Right kidney (tissue), 1 donor: ENCODE measurements around the gene PPP1R13B.
"Not testable (repeated sequence)": the region's sequence is repeated elsewhere in the genome, so short reads cannot be mapped to it uniquely, and the experiment has no call there.

ENCODE experiments used
- DNase-seq: peaks from one replicate; pipeline ENCODE4 v3.0.0-alpha.2; 2016

Gene PPP1R13B

DNA sequence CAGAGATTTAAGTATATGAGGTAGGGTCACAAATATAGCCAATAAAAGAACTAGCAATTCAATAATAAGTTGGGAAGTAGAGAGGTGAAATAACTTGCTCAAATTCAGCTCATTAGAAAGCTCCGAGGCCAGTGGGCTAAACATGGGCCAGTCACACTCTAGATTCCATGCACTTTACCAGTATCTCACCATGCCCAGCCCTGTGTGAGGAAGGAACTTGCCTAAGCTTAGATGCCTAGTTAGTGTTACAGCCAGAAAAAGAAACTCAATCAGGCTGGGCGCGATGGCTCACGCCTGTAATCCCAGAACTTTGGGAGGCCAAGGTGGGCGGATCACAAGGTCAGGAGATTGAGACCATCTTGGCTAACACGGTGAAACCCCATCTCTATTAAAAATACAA is 71.1 kb downstream of the PPP1R13B start:
- DNase-seq = not testable (repeated sequence)

DNA sequence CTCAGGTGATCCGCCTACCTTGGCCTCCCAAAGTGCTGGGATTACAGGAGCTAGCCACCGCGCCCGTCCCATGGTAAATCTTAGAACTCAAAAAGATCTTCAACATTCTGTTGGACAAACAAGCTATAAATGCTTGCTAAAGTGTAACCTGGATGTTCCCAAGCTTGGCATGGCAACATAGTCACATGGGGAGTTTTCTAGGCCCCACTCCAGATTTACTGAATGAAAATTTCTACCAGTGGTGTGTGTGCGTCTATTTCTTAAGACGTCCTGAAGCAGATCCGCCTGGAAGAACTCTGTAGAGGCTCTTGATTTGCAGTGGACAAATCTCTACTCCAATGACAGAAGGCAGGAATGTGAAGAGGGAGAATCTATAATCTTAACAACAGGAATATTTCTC is 71.9 kb downstream of the PPP1R13B start:
- no peak for DNase-seq

DNA sequence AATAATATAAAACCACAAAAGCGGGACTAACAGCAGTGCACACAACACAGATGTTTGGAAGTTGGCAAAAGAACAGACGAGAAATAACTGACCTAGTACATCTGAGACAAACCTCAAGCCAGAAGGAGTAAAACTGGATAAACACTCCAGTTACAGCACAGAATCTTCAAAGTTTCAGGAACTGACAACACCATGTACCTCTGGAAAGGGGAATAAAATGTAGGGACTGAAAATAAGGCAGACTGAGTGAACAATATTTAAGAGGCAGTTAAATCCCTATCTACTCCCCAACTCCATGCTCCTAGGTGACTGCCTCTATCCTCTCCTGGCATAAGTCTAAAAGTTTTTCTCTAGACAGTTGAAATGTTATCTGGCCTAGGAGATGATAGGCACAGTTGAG is 73.9 kb downstream of the PPP1R13B start:
- DNase-seq = no peak

DNA sequence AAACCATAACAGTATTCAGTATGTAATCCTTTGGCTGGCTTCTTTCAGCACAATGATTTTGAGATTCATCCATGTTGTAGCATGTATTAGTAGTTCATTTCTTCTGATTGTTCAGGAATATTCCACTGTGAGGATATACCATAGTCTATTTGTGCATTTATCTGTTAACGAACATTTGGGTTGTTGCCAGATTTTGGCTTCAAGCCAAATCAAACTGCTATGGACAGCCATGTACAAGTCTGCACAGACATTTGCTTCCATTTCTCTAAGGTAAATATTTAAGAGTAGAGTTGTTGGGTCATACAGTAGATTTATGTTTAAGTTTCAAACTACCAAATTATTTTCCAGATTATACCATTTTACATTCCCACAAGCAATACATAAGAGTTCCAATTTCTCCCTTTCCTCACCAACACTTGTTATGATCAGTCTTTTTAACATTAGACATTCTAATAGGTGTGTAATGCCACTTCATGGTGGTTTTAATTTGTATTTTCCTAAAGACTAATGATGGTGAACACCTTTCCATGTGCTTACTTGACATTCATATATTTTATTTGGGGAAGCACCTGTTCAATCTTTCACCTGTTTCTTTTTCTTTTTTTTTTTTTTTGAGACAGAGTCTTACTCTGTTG is 75.2 kb downstream of the PPP1R13B start:
- DNase-seq = no peak

DNA sequence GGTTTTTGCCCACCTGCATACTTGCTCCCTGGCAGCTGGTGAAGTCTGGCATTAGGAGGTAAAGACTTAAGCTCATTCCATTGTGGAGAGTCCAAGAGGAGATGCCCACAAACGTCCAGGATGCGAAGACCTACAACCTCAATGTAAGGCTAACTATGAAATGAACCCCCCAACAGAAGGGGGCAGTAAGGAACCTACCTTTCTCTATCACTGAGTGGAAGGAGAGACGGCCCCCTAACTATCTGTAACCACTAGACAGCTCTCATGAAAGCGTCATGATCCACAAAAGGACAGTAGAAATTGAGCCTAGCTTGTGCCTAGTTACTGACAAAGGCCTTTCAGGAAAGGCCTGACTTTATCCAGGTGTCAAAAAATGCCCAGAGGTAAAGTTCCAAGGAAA is 76.5 kb downstream of the PPP1R13B start:
- no peak for DNase-seq

DNA sequence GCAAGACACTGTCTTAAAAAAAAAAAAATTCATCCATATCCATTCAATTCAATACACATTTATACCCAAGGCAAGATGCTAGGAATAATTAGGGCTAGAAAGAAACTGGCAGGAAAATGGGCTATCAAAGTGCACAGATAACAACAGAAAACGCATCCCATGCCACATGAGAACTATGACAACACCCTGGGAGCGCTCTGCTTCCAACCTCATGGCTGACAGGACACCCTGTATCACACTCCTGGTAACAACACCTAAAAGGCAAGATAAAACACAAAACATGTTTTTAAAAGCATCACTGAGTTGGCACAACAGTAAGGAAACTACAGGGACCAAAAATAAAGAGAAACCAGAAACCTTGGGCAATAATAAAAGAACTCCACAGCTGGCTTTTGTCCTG is 76.9 kb downstream of the PPP1R13B start:
- DNase-seq = no peak

DNA sequence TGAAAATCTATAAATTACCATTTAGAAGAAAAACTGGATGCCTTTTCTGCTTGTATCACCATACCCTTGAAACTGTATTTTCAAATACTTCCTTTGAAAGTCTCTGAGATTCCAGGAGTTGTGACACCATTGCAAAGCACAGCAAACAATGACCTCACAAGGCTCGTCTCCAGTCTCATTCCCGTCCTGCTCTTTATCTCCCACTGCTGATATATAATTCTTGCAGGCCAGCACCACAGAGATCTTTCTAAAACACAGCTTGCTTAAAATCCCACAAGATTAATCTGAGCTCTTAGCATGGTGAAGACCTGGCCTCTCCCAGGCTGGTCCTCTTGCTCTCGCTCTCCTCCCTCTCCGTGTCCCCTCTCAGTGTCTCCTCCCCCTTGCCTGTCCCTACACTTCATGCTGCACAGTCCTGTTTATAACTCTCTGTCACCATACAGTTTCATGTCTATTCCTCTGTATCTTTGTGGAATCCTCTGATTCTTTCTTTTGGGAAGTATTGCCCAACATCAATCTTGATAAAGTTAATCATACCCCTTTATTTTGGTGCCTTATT is 80.0 kb downstream of the PPP1R13B start:
- no peak for DNase-seq

DNA sequence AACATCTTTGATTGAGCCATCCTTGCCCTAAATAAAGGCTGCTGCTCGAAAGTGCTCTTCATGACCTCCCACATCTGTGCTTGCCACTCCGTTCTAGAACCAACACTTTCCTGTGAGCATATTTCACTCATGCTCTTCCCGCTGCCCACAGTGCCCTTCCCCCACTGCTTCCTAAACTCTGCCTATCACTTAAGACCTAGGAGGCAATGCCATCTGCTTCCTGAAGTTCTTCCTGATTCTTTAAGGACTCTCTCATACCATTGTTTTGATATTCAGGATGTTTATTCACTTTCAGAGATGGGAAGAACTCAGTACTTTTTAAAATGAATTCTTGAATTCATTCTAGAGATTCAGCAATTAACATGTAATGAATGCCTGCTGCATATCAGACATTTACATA is 81.8 kb downstream of the PPP1R13B start:
- no peak for DNase-seq

DNA sequence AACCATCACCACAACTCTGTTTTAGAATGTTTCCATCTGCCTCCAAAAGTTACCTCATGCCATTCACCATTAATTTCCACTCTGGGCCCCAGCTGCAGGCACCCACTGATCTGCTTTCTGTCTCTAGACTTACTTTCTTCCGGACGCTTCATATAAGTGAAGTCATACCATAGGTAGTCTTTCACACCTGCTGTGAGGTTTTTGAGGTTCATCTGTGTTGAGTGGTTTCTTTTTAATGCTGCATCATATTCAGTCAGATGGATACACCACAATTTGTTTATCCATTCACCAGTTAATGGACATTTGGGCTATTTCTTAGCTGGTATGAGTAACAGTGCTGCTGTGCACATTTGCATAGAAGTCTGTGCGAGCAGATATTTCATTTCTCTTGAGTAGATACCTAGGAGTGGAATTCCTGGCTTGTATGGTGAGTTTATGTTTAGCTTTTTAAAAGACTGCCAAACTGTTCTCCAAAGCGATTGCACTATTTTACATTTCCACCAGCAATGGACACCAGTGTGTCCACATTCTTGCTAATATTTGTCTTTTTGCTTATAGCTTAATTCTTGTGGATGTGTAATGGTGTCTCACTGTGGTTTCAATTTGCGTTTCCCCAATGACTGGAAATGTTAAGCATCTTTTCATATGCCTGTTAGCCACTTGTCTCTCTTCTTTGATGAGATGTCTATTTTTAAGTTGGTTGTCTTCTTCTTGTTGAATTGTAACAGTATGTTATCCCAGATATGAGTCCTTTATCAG is 83.5 kb downstream of the PPP1R13B start:
- no peak for DNase-seq

DNA sequence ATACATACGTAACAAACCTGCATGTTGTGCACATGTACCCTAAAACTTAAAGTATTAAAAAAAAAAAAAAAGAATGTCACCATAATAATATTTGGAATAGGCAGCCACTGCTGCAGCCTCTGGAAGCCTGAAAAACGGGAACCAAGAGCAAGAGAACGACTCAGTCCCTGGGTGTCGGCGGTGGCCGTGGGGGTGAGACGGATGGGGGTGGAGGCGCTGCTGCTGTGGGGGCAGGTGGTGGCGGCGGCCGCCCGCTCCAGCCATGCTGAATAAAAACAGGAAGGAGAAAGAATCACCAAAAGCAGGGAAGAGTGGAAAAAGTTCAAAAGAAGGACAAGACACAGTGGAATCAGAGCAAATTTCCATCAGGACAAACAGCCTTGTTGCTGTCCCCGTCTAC is 84.8 kb downstream of the PPP1R13B start:
- no peak for DNase-seq

DNA sequence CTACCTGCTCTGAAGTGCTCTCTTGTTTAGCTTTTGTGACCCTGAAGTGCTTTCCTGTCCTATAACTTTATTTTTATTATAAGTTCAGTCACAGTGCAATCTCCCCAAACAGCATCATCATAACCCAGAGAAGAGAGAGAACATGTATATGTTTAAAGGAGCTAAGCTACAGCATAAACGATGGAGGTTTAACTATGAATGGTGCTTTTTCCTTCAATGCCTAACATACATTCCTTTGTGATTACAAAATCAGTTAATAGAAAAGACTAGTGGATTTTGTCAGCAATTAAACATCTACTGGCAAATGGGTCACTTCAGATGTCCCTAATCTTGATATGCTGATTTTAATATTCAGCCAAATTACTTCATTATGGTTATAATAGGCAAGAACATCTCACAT is 85.3 kb downstream of the PPP1R13B start:
- no peak for DNase-seq

DNA sequence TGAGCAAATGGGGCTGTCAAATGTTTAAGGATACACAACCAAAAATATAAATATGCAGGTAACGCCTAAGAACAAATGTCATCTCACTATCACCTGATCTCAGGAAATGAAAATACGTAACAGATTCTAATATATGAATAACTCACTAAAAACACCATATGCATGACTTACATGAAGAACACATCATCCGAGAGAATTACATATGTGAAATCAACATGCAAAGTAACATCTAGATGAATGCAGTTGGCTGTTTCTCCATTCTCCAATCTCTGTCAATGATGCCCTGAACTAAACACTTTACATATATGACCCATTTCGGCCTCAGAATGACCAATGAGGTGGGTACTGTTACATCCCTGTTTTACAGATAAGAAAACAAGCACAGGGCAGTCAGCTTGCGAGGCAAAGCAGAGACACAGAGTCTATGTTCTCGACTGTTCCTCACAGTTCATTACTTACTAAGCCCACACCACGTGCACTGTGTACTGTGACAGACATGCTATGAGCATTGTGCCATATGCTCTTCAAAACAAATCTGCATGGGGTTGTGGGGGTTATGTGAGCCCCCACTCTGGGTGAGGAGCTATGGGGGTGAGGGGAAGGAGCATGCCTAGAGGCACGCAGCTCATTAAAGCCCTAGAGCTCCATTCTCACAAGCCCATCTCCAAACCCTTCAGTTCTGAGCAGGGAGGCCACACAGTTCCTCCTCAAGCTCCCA is 89.2 kb downstream of the PPP1R13B start:
- no peak for DNase-seq

DNA sequence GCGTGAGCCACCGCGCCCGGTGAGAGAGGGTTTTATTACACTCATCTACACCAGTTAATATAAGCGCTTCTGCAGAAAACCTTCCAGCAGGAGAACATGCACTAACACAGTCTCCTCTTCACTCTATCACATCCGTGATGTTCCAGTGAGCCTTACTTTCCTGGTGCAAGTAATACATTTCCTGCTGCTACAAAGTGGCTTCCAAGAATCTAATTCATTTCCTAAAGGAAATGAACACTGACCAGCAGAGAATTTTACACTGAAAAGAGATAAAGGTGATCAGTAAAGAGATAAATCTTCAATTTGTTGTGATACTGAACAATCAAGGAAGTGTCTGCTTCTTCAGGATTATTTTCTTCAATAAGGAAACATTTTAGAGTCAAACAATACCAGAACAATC is 92.3 kb downstream of the PPP1R13B start:
- no peak for DNase-seq

DNA sequence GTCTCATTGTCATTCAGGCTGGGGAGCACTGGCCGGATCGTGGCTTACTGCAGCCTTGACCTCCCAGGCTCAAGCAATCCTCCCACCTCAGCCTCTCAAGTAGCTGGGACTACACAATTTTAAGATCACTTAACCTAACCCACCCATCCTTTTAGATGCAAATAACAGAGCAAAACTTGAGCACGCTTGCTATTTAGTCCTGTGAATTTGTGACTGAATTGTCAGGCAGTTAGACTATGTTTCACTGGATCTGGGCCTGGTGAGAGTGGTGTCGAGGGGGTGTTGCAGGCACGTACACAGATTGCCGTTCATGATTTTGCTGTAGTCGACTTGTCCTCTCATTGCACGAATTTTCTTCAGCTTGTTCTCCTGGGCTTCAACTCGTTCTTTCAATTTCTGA is 93.6 kb downstream of the PPP1R13B start:
- no peak for DNase-seq

DNA sequence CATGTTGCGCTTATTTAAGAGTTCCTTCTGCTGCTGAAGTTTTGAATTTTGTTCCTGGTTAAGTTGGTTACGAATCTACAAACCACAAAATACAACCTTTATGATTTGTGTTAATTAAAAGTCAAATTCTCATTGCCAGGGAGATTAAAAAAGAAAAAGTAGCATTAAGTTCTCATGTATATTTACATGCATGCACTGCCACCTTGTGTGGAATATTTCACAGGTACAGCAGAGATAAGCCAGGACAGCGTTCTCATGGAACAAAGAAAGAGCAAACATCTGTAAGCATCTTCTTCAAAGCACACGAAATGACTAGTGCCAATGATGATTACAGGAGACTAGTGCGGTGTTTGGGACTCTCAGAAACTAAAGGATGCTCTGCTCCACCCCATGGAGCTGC is 97.5 kb downstream of the PPP1R13B start:
- no peak for DNase-seq

DNA sequence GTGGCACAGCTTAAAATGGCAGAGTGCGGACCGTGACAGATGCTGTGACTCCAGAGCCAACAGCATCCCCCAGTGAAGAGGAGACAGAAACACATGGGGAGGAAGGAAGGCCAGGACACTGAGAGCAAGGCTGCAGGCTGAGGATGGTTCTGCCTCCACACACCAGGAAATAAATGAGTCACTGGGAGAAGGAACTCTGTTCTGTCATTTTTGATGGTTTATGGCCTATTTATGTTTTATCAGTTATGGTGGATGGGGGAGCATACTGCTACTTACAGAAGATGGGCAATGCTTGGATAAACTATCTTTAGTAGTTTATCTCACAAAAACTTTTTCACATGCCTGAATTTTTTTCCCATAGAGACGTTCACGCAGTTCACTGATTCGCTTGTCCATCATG is 97.9 kb downstream of the PPP1R13B start:
- DNase-seq = no peak

DNA sequence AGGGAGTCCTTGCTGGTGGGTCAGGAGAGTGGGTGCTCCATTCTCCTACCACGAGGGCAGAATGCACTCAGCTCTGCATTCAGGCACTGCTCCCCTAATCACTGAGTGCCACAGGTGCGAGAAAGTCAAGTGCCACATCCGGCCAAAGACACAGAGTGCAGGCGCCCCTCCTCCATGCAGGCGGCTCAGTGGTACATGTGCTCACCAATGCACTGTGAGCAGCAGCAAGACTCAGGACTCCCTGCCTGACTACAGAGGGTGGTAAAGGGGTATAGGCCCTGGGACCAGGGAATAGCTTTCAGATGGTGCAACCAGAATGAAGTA is 98.9 kb downstream of the PPP1R13B start:
- no peak for DNase-seq

DNA sequence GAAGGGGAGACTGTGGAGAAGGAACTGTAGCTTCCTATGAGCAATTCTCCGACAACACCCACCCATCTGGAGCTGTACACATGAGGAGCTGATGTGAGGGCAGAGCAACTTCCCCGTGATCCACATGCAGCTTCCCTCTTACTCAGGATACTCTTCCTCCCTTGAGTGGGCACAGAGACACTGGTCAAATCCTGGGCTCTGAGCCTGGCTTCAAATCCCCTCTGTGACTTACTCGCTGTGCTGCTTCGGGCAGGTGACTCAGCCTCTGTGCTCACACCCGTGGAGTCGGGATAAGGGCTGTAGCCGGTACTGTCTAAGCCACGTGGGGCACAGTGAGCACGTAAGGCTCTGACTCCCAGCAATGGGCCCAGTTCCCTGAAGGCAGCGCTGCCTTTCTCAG is 100.7 kb downstream of the PPP1R13B start:
- no peak for DNase-seq

DNA sequence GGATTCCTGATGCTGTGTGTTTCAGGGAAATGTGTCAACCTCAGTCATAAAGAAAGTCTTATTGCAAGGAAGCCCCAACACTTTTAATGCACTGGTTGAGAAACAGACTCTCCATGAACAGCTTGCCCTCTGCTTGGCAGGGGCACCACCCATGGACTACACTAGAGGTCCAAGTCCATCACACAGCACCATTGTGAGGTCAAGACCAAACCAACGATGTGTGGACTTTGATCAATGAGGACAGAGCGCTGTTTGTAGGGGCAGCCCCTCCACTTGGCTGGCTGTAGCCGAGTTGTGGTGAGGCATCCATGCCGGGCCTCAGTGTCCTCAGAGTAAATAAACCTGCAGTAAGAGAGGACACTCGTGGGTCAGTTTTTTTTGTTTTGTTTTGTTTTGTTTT is 102.0 kb downstream of the PPP1R13B start:
- DNase-seq = no peak

DNA sequence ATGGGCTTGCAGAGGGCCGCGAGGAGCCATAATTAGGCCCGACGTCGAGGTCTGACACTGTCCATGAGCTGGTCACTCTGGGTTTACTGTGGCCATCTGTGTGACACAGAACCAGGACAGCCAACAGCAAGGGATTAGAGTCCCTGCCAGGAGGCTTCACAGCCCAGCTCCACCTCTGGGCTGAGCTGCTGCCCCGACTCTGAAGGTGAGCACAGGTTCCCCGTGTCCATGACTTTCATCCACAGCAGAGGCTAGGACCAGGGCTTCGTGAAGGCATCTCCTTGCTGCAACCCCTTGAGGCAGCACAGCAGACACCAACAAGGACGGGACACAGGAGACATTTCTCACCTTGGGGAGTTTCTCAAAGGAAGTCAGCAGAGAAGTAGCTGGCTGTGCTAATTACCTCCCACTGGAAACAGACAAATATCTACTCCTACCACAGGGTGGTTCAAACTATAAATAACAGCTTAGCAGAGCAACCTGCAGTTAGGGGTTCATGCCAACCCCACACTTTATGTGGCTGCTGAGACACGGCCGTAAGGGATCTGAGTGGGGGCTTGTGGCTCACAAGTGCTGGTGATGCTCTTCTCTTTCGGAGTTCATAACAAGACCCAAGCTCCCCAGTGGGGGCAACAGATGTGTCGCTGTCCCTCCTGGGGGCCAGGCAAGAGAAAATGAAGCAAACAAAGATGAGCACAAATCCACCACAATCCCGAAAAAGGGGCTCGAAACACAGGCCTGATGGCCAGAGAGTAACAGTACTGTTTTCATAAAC is 102.6 kb downstream of the PPP1R13B start:
- no peak for DNase-seq

DNA sequence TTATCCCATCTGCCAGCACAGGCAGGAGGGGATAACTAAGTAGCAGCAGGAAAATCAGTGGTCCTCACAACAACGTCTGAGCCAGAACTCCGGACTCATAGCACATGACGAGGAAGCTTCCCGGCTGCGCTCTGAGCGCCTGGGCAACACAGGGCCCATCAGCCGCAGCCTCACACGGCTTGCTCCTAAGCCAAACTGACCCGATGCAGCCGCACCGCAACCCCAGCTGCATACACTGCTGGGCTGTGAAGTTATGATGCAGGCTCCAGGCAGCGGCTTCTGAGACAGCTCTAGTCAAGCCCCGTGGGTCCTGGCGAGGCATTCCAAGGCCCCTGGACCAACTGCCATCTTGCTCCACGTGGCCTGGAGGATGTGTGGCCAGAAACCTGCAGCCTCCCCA is 103.7 kb downstream of the PPP1R13B start:
- DNase-seq = no peak

DNA sequence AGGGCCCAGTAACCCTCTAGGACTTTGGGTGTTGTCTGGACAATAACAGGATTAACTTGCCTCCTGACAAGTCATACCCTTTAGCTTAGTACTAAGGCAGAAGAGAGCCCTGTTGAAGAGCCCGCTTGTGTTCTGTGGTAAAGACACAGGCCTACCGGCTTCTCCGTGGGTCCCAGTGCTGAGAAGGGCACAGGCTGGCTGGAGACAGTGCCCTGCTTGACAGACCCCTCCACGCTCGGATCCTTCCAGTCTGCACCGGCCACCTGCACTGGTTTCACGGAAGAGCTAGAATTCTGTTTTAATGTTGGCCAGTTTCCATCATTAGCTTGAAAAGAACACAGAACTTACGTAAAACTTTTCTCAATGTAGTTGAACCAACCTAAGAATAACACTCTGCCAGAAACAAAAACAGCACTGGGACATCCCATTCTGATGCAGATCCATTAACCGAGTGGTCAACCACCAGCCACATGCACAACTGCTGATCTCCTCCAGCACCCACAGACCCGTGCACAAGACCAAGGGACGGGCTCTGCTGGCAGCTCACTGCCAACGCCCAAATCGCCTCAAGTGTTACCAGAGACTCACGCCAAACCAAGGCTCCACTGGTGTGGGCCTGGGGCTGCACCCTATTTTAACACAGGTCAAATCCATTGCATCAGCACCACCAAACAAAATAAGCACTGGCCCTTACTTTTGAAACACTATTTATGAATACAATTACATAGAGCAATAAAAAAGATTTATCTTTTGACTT is 104.7 kb downstream of the PPP1R13B start:
- no peak for DNase-seq
